Measurements from ENCODE around the gene SEC14L1. TPM values are rescaled to one million over a fixed set of nuclear protein-coding genes. Genes with fewer than 3 reads are reported as not detected.
A peak's percentile ranks its signal among the peaks of the same experiment; 100 is the strongest.
"Not testable (repeated sequence)": the region's sequence is repeated elsewhere in the genome, so short reads cannot be mapped to it uniquely, and the experiment has no call there.

Gene SEC14L1
- total RNA-seq, 1 experiment from 2014 or later: 81.0 TPM

DNA sequence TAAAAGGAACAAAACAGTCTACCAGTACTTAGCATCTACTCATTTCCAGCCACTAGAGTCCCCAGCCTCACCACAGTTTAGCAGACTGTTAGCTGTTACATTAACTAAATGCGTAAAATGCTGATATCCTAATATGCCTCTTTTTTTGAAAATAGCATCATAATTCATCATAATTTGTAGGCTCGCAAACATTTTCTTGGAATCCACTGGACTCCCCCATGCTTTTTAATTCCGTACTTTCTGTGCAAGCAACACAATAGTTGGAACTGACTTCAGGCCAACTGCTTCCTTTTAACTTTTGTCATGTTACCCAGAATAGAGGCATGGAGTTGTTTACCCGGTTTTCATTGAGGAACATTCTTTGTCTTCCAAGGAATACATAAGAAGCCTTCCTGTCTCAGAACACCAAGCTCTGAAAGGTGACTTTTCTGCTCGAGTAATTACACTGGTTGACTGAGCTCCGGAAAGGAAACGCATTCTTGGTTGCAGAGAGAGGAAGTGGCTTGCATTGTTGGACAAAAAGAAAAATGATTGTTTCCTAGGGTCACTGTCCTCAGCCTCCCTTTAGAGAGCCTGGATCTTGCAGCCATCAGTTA is 30.9 kb upstream of the SEC14L1 start:
- Mint-ChIP-seq H3K27me3 (ENCODE audit: low read depth) (no peaks in the 10 kb centered on the region), H3K9me3 (no peaks in the 10 kb centered on the region), H3K36me3 (no peaks in the 10 kb centered on the region), H3K4me1 (peaks cover 52% of the 10 kb centered on the region), H3K27ac (peak overlapping the region; percentile 96), H3K4me3 (no peak overlapping the region)
- peak; percentile 36 for ATAC-seq
- CTCF ChIA-PET: interaction anchor here (0.6 to 1.5 kb wide), 5 partner anchors 9 to 105 kb away, joined by 3 to 9 read pairs (median 4); no protein-coding TSS in a partner anchor
- POLR2A ChIA-PET: no interaction called here
- no peak for TF ChIP-seq IRF2 (CRISPR knock-in tag; IDR thresholded peaks at IDR 0.05; ENCODE audit: borderline replicate concordance, low read depth)
- no peak for TF ChIP-seq ZNF263 (CRISPR knock-in tag; IDR thresholded peaks at IDR 0.05; ENCODE audit: low read depth)
- TF ChIP-seq FOXK1 (CRISPR knock-in tag; IDR thresholded peaks at IDR 0.05): 0 out of 2 replicates have a peak, but pooled peaks have one; percentile 15
- TF ChIP-seq MXD4 (CRISPR knock-in tag; IDR thresholded peaks at IDR 0.05; ENCODE audit: borderline replicate concordance): no peak
- TF ChIP-seq NFATC4 (CRISPR knock-in tag; IDR thresholded peaks at IDR 0.05): no peak
- no peak for TF ChIP-seq FOXP1 (CRISPR knock-in tag; IDR thresholded peaks at IDR 0.05; ENCODE audit: borderline replicate concordance)
- no peak for DNase-seq (ENCODE audit: low spot score)

DNA sequence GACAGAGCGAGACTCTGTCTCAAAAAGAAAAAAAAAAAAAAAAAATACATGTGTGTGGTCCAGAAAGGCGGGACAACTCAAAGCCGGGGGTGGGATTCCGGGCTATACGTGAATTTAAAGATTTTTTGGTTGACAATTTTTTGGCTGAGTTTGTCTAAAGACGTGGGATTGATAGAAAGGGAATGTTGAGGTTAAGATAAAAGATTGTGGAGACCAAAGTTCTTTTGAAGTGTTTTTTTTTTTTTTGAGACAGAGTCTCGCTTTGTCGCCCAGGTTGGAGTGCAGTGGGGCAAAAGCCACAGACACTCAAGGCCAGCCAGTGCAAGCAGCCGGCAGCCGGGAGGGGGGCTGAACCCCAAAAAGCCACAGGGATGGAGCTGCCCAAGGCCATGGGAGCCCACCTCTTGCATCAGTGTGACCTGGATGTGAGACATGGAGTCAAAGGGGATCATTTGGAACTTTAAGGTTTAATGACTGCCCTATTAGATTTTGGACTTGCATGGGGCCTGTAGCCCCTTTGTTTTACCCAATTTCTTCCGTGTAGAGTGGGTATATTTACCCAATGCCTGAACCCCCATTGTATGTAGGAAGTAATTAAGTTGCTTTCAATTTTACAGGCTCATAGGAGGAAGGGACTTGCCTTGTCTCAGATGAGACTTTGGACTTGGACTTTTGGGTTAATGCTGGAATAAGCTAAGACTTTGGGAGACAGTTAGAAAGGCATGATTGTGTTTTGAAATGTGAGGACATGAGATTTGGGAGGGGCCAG is 29.4 kb upstream of the SEC14L1 start:
- peak; percentile 64 for TF ChIP-seq GABPB1 (CRISPR knock-in tag; IDR thresholded peaks at IDR 0.05)
- H3K4me3 Mint-ChIP-seq; POLR2A ChIA-PET; H3K9me3 Mint-ChIP-seq; ATAC-seq; DNase-seq (ENCODE audit: low spot score); H3K36me3 Mint-ChIP-seq; H3K27me3 Mint-ChIP-seq (ENCODE audit: low read depth): not testable (repeated sequence)
- Mint-ChIP-seq H3K4me1 (peaks cover 39% of the 10 kb centered on the region), H3K27ac (peak overlapping the region; percentile 51)
- CTCF ChIA-PET: interaction anchor here (0.7 to 1.5 kb wide), 2 partner anchors 23 to 103 kb away, joined by 4 to 7 read pairs; no protein-coding TSS in a partner anchor

DNA sequence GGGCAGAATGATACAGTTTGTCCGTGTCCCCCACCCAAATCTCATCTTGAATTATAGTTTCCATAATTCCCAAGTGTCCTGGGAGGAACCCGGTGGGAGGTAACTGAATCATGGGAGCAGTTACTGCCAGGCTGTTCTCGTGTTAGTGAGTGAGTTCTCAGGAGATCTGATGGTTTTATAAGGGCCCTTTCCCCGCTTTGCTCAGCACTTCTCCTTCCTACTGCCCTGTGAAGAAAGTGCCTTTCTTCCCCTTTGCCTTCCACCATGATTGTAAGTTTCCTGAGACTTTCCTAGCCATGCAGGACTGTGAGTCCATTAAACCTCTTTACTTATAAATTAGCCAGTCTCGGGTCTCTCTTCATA is 28.9 kb upstream of the SEC14L1 start:
- no peaks in the 10 kb centered on the region for H3K36me3 Mint-ChIP-seq
- no peak for ATAC-seq
- no peak for TF ChIP-seq JUN (CRISPR knock-in tag; IDR thresholded peaks at IDR 0.05)
- TF ChIP-seq ZNF219 (CRISPR knock-in tag; IDR thresholded peaks at IDR 0.05; ENCODE audit: borderline replicate concordance): no peak
- TF ChIP-seq FOXP1 (CRISPR knock-in tag; IDR thresholded peaks at IDR 0.05; ENCODE audit: borderline replicate concordance): no peak
- TF ChIP-seq ESRRA (CRISPR knock-in tag; IDR thresholded peaks at IDR 0.05; ENCODE audit: borderline replicate concordance): no peak
- TF ChIP-seq, protein P1, sequence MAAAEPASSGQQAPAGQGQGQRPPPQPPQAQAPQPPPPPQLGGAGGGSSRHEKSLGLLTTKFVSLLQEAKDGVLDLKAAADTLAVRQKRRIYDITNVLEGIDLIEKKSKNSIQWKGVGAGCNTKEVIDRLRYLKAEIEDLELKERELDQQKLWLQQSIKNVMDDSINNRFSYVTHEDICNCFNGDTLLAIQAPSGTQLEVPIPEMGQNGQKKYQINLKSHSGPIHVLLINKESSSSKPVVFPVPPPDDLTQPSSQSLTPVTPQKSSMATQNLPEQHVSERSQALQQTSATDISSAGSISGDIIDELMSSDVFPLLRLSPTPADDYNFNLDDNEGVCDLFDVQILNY (CRISPR knock-in tag; IDR thresholded peaks at IDR 0.05): no peak
- TF ChIP-seq, protein P2, sequence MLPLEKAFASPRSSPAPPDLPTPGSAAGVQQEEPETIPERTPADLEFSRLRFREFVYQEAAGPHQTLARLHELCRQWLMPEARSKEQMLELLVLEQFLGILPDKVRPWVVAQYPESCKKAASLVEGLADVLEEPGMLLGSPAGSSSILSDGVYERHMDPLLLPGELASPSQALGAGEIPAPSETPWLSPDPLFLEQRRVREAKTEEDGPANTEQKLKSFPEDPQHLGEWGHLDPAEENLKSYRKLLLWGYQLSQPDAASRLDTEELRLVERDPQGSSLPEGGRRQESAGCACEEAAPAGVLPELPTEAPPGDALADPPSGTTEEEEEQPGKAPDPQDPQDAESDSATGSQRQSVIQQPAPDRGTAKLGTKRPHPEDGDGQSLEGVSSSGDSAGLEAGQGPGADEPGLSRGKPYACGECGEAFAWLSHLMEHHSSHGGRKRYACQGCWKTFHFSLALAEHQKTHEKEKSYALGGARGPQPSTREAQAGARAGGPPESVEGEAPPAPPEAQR (CRISPR knock-in tag; IDR thresholded peaks at IDR 0.05): no peak
- no peak for TF ChIP-seq GRHL2 (CRISPR knock-in tag; IDR thresholded peaks at IDR 0.05; ENCODE audit: insufficient replicate concordance, severe bottlenecking)
- TF ChIP-seq, protein P3, sequence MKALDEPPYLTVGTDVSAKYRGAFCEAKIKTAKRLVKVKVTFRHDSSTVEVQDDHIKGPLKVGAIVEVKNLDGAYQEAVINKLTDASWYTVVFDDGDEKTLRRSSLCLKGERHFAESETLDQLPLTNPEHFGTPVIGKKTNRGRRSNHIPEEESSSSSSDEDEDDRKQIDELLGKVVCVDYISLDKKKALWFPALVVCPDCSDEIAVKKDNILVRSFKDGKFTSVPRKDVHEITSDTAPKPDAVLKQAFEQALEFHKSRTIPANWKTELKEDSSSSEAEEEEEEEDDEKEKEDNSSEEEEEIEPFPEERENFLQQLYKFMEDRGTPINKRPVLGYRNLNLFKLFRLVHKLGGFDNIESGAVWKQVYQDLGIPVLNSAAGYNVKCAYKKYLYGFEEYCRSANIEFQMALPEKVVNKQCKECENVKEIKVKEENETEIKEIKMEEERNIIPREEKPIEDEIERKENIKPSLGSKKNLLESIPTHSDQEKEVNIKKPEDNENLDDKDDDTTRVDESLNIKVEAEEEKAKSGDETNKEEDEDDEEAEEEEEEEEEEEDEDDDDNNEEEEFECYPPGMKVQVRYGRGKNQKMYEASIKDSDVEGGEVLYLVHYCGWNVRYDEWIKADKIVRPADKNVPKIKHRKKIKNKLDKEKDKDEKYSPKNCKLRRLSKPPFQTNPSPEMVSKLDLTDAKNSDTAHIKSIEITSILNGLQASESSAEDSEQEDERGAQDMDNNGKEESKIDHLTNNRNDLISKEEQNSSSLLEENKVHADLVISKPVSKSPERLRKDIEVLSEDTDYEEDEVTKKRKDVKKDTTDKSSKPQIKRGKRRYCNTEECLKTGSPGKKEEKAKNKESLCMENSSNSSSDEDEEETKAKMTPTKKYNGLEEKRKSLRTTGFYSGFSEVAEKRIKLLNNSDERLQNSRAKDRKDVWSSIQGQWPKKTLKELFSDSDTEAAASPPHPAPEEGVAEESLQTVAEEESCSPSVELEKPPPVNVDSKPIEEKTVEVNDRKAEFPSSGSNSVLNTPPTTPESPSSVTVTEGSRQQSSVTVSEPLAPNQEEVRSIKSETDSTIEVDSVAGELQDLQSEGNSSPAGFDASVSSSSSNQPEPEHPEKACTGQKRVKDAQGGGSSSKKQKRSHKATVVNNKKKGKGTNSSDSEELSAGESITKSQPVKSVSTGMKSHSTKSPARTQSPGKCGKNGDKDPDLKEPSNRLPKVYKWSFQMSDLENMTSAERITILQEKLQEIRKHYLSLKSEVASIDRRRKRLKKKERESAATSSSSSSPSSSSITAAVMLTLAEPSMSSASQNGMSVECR (CRISPR knock-in tag; IDR thresholded peaks at IDR 0.05; ENCODE audit: borderline replicate concordance): no peak
- TF ChIP-seq, protein P4, sequence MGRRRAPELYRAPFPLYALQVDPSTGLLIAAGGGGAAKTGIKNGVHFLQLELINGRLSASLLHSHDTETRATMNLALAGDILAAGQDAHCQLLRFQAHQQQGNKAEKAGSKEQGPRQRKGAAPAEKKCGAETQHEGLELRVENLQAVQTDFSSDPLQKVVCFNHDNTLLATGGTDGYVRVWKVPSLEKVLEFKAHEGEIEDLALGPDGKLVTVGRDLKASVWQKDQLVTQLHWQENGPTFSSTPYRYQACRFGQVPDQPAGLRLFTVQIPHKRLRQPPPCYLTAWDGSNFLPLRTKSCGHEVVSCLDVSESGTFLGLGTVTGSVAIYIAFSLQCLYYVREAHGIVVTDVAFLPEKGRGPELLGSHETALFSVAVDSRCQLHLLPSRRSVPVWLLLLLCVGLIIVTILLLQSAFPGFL (CRISPR knock-in tag; IDR thresholded peaks at IDR 0.05; ENCODE audit: borderline replicate concordance): no peak
- TF ChIP-seq, protein P5, sequence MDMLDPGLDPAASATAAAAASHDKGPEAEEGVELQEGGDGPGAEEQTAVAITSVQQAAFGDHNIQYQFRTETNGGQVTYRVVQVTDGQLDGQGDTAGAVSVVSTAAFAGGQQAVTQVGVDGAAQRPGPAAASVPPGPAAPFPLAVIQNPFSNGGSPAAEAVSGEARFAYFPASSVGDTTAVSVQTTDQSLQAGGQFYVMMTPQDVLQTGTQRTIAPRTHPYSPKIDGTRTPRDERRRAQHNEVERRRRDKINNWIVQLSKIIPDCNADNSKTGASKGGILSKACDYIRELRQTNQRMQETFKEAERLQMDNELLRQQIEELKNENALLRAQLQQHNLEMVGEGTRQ (CRISPR knock-in tag; IDR thresholded peaks at IDR 0.05): no peak
- TF ChIP-seq, protein P6, sequence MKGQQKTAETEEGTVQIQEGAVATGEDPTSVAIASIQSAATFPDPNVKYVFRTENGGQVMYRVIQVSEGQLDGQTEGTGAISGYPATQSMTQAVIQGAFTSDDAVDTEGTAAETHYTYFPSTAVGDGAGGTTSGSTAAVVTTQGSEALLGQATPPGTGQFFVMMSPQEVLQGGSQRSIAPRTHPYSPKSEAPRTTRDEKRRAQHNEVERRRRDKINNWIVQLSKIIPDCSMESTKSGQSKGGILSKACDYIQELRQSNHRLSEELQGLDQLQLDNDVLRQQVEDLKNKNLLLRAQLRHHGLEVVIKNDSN (CRISPR knock-in tag; IDR thresholded peaks at IDR 0.05): no peak
- no peaks in the 10 kb centered on the region for H3K27me3 Mint-ChIP-seq (ENCODE audit: low read depth)
- ChIA-PET POLR2A (no interaction called here), CTCF (no interaction called here)
- no peak for DNase-seq (ENCODE audit: low spot score)
- no peaks in the 10 kb centered on the region for H3K9me3 Mint-ChIP-seq
- H3K4me1 Mint-ChIP-seq: peaks cover 36% of the 10 kb centered on the region
- H3K4me3 Mint-ChIP-seq: no peak overlapping the region
- H3K27ac Mint-ChIP-seq: no peak overlapping the region

All from WTC11 (cell line).